ENCODE results near the gene TGIF2. TPM values are rescaled to one million over a fixed set of nuclear protein-coding genes. Genes with fewer than 3 reads are reported as not detected.

The TGIF2 gene
- total and polyA plus RNA-seq, 2 of the 8 experiments (the other 6 are each of a cell fraction or from before 2014, with no cell fraction given): 49.7 to 76.7 TPM

- Histone ChIP-seq H2BK5ac (ENCODE audit: low read depth, low read length) (no peak overlapping the region), H4K5ac (ENCODE audit: insufficient read length, low read depth, low read length) (no peak overlapping the region), H3K23ac (ENCODE audit: insufficient read length) (no peak overlapping the region), H3K79me1 (ENCODE audit: low read depth, low read length) (peaks cover 8% of the 10 kb centered on the region), H3K79me2 (ENCODE audit: control insufficient read depth in 1 of 2, insufficient read depth in 2 of 2, low read length in 2 of 2) (peaks cover 4 to 17% of the 10 kb centered on the region in 2 experiments), H3K4me2 (ENCODE audit: insufficient read depth in 1 of 2, low read depth in 2 of 2, low read length in 2 of 2) (no peak overlapping the region), H2BK20ac (ENCODE audit: low read length) (no peak overlapping the region), H3K9me3 (ENCODE audit: insufficient read depth in 2 of 2, low read depth in 1 of 2, low read length in 1 of 2) (no peaks in the 10 kb centered on the region), H3K27me3 (replicated peaks in 1 of 4; ENCODE audit: control insufficient read depth in 3 of 4, extremely low read depth in 1 of 4, insufficient read depth in 3 of 4, low read length in 3 of 4) (no peaks in the 10 kb centered on the region), H2BK12ac (ENCODE audit: low read depth, low read length) (no peak overlapping the region), H3K14ac (ENCODE audit: insufficient read length) (no peak overlapping the region), H3K27ac (ENCODE audit: low read depth, low read length) (no peak overlapping the region), H3K9ac (replicated peaks in 1 of 4; ENCODE audit: extremely low read depth in 1 of 4, low read depth in 3 of 4, low read length in 3 of 4) (no peak overlapping the region), H3K4ac (replicated peaks; ENCODE audit: insufficient read length, low read depth, low read length) (no peak overlapping the region), H3K36me3 (ENCODE audit: control insufficient read depth in 2 of 4, insufficient read depth in 4 of 4, low read length in 3 of 4) (peaks cover 18 to 47% (median 42%) of the 10 kb centered on the region in 4 experiments), H2BK15ac (ENCODE audit: low read length) (no peak overlapping the region), H2AFZ (ENCODE audit: low read length) (no peak overlapping the region), H3K18ac (ENCODE audit: extremely low read depth, low read length) (no peak overlapping the region), H4K20me1 (replicated peaks in 1 of 2; ENCODE audit: control insufficient read depth in 1 of 2, insufficient read depth in 2 of 2, low read length in 2 of 2) (peaks cover 0 to 10% of the 10 kb centered on the region in 2 experiments), H4K91ac (replicated peaks; ENCODE audit: insufficient read length, low read length) (no peak overlapping the region), H2AK5ac (ENCODE audit: low read depth, low read length) (no peak overlapping the region), H2BK120ac (replicated peaks; ENCODE audit: low read depth, low read length) (no peak overlapping the region), H3K4me1 (replicated peaks in 1 of 4; ENCODE audit: control insufficient read depth in 3 of 4, insufficient read depth in 4 of 4, low read length in 3 of 4) (peaks cover 0 to 1% (median under 1%) of the 10 kb centered on the region in 4 experiments; a peak in 2 of 7 replicates), H3K4me3 (ENCODE audit: extremely low read depth in 1 of 4, insufficient read depth in 2 of 4, low read depth in 3 of 4, low read length in 4 of 4) (no peak overlapping the region), H3K56ac (replicated peaks; ENCODE audit: insufficient read length, low read depth, low read length) (no peak overlapping the region), H3K23me2 (ENCODE audit: low read depth, low read length) (no peaks in the 10 kb centered on the region; the same call in 1 of the 2 replicates), H4K8ac (ENCODE audit: extremely low read depth, insufficient read depth, low read length) (no peak overlapping the region)
- DNase-seq (ENCODE audit: low read depth in 1 of 2, low spot score in 2 of 2) (no peak), FAIRE-seq (no peak)
- 84% methylated on average over 5 of the region's 5 CpGs; no CpG with 5 or more reads in 1 of the 2 experiments for WGBS, 2 experiments (ENCODE audit: extremely low coverage in 1 of 2, insufficient coverage in 1 of 2, insufficient read length in 1 of 2, insufficient replicate concordance in 2 of 2, low coverage in 1 of 2, low lambda C conversion rate in 2 of 2, missing lambda C conversion rate in 1 of 2)
- POLR2A ChIA-PET (ENCODE audit: partially characterized antibody): interaction anchor here (1.4 to 1.9 kb wide), 3 partner anchors 18 to 66 kb away, joined by 3 to 6 read pairs (median 4); no protein-coding TSS in a partner anchor
- CTCF ChIA-PET (ENCODE audit: partially characterized antibody): interaction anchor here (0.6 to 6.9 kb wide), 14 partner anchors 10 to 251 kb away, joined by 3 to 92 read pairs (median 4); partner anchors contain the start of gene MYL9
- TF ChIP-seq JUND (IDR thresholded peaks at IDR 0.05; ENCODE audit: low read length): no peak
- no peak for TF ChIP-seq NRF1 (IDR thresholded peaks at IDR 0.05; ENCODE audit: low read depth, low read length)
- TF ChIP-seq KDM5A (IDR thresholded peaks at IDR 0.05; ENCODE audit: low read length): no peak
- TF ChIP-seq POLR2AphosphoS5 (IDR thresholded peaks at IDR 0.05; ENCODE audit: low read depth, low read length): no peak
- TF ChIP-seq EP300 (IDR thresholded peaks at IDR 0.05; ENCODE audit: borderline replicate concordance in 1 of 2, low read depth in 2 of 2, low read length in 2 of 2): no peak
- TF ChIP-seq USF2 (IDR thresholded peaks at IDR 0.05; ENCODE audit: low read length): no peak
- no peak for TF ChIP-seq TEAD4 (IDR thresholded peaks at IDR 0.05; ENCODE audit: low read depth, low read length)
- no peak for TF ChIP-seq SAP30 (IDR thresholded peaks at IDR 0.05; ENCODE audit: insufficient read depth, insufficient replicate concordance, low read length)
- TF ChIP-seq HDAC2 (IDR thresholded peaks at IDR 0.05; ENCODE audit: borderline replicate concordance in 1 of 2, low read depth in 2 of 2, low read length in 2 of 2): no peak
- no peak for TF ChIP-seq BACH1 (IDR thresholded peaks at IDR 0.05; ENCODE audit: low read length)
- TF ChIP-seq BCL11A (IDR thresholded peaks at IDR 0.05; ENCODE audit: low read depth in 2 of 2, low read length in 2 of 2): no peak
- no peak for TF ChIP-seq TAF7 (optimal IDR thresholded peaks at IDR 0.05; ENCODE audit: borderline replicate concordance, low read depth, low read length)
Observed at GRCh38 chr20:36611625-36612024, 38.2 kb downstream of the TGIF2 start.
